NCI-H345 (cell line): ENCODE data around the gene MAP4.
"Not testable (repeated sequence)": the region's sequence is repeated elsewhere in the genome, so short reads cannot be mapped to it uniquely, and the experiment has no call there.

Experiments used
- DNase-seq: peaks from one replicate; lab custom pipeline; 2025; lab: John Stamatoyannopoulos, UW

MAP4 gene, protein sequence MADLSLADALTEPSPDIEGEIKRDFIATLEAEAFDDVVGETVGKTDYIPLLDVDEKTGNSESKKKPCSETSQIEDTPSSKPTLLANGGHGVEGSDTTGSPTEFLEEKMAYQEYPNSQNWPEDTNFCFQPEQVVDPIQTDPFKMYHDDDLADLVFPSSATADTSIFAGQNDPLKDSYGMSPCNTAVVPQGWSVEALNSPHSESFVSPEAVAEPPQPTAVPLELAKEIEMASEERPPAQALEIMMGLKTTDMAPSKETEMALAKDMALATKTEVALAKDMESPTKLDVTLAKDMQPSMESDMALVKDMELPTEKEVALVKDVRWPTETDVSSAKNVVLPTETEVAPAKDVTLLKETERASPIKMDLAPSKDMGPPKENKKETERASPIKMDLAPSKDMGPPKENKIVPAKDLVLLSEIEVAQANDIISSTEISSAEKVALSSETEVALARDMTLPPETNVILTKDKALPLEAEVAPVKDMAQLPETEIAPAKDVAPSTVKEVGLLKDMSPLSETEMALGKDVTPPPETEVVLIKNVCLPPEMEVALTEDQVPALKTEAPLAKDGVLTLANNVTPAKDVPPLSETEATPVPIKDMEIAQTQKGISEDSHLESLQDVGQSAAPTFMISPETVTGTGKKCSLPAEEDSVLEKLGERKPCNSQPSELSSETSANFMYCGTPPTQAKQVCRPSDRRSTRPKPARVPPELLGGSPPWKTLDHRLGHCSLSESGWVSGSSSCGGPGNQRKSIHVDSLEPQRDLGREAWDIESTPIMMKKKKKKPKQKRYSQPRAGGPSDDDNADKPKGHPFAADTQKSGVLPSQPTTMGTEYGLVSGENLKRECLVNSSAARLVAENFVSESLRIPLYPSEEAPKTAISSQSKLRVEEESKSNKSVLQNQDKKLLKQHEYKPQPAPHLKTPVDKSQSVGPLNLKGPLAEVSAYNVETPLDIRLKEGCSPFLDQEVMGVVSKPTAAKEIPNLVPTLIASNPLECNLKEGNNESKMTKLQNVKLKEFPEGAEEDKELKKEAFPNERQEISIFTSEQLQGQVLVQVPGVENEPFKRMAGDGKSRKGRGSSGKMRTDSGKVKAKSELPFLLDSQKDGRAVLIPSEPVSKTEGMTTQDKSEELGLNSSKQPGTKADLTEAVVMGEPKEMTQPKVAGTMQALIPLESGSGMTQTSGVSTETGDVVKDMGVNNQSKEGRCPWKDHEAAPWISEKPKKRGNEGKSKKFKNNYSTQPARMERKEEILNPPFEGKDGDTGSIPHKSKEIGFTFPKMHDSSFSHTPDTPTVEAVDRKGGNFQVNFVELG (N-terminal part only)

GRCh38 chr3:48016301-48016973, at the start of gene MAP4:
MAP4 (minus strand) TSS chr3:48016416; CDS start chr3:47998860, 17,556 bp downstream.
- no peak for DNase-seq

- DNase-seq: no peak
These were observed 48.8 kb upstream of the MAP4 start for GRCh38 chr3:48065035-48065434.

GRCh38 chr3:48064292-48064829, 48.1 kb upstream of the MAP4 start:
- DNase-seq: no peak

DNA sequence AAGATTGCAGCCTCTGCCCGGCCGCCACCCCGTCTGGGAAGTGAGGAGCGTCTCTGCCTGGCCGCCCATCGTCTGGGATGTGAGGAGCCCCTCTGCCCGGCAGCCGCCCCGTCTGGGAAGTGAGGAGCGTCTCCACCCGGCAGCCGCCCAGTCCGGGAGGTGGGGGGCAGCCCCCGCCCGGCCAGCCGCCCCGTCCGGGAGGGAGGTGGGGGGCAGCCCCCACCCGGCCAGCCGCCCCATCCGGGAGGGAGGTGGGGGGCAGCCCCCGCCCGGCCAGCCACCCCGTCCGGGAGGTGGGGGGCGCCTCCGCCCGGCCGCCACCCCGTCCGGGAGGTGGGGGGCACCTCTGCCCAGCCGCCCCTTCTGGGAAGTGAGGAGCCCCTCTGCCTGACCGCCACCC, 45.4 kb upstream of the MAP4 start:
- not testable (repeated sequence) for DNase-seq

GRCh38 chr3:48058091-48058490, 41.9 kb upstream of the MAP4 start:
- no peak for DNase-seq

DNA sequence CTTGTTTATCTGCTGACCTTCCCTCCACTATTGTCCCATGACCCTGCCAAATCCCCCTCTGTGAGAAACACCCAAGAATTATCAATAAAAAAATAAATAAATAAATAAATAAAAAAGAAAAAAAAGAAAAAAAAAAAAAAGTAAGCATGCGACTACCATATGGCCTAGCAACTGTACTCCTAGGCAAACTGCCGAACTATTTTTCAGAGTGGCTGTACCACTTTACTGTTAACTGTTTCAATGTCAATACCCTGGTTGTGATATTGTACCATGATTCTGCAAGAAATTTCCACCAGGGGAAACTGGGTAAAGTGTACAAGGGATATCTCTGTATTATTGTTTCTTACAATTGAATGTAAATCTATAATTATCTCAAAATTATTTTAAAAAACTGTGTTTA, 41.3 kb upstream of the MAP4 start:
- DNase-seq: no peak

DNA sequence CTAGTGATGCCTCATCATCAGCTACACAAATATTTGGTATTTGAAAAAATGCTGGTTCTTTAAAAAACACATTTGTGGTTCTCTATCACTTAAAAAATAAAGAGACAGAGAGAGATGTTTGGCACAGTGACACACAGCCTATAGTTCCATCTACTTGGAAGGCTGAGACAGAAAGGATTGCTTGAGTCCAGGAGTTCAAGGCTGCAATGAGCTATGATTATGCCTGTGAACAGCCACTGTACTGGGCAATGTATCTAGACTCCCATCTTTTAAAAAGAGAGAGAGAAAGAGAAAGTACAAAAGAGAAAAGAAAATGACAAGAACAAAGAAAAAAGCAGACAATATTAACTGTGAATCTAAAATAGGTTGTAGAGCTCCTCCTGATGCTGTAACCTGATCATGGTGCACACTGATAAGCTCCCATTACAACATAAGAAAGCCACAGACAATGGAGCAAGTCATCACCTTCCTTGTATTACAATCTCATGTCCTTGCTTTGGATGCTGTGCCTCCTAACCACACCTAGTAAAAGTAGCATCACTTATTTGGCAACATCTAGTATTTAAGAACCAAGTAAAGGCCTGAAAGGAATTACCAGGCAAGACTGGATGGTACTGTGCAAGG, 31.7 kb upstream of the MAP4 start:
- DNase-seq: no peak

DNA sequence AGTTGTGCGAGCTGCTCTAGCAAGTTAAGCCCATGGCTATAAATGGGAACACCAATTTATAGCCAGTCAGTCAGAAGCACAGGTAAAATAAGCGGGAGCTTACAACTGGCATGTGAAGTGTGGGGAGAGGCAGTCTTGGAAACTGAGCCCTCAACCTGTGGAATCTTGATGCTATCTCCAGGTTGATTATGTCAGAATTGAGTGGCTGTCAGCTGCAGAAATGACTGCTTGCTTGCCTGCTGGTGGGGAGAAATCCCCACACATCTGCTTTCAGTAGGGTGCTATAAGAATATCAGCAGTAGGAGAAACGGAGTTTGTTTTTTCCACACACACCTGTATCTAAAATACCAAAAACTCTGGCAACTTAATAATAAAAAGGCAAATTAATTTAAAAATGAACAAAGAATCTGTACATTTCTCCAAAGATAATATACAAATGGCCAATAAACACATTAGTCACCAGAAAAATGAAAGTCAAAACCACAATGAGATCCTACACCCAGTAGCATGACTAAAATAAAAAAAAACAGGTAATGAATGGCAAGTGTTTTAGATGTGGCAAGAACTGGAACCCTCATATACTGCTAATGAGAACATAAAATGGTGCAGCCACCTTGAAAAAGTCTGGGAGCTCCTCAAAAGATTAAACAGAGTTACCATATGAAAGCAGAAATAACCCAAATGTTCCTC, 26.0 kb upstream of the MAP4 start:
- no peak for DNase-seq

DNA sequence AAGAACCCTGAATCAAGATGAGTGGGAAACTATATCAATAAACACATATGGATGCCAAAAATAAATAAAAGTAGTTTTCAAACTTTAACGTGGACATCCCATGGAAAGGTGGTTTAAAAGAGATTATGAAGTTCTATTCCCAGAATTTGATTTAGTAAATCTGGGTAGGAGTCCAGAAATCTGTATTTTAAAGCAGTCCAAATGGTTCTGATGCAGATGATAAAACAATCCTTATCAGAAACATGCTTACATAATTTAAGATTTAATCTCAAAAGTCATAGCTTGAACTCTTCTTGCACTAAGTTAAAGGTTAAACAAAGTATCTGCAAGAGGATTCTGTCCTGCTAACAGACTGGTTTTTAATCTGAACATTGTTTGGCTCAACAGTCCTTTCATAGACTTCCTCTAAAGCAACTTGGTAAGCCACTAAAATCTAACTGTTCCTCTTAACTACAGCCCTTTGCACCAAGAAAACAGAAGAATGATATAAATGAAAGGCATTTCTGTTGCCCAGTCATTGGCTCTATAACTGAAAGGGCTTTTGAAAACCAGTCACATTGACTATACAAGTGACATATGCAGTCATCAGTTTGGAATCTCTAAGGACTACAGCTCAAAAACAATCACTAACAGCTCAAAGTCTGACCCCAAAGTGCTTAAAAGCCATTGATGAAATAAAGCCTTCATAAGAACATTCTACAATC, 23.4 kb upstream of the MAP4 start:
- DNase-seq: no peak

GRCh38 chr3:48038971-48039481, 22.8 kb upstream of the MAP4 start:
- DNase-seq: no peak

GRCh38 chr3:48034000-48034516, 17.8 kb upstream of the MAP4 start:
- DNase-seq: no peak

- DNase-seq: no peak
These were observed 14.0 kb upstream of the MAP4 start for GRCh38 chr3:48030188-48030587.

DNA sequence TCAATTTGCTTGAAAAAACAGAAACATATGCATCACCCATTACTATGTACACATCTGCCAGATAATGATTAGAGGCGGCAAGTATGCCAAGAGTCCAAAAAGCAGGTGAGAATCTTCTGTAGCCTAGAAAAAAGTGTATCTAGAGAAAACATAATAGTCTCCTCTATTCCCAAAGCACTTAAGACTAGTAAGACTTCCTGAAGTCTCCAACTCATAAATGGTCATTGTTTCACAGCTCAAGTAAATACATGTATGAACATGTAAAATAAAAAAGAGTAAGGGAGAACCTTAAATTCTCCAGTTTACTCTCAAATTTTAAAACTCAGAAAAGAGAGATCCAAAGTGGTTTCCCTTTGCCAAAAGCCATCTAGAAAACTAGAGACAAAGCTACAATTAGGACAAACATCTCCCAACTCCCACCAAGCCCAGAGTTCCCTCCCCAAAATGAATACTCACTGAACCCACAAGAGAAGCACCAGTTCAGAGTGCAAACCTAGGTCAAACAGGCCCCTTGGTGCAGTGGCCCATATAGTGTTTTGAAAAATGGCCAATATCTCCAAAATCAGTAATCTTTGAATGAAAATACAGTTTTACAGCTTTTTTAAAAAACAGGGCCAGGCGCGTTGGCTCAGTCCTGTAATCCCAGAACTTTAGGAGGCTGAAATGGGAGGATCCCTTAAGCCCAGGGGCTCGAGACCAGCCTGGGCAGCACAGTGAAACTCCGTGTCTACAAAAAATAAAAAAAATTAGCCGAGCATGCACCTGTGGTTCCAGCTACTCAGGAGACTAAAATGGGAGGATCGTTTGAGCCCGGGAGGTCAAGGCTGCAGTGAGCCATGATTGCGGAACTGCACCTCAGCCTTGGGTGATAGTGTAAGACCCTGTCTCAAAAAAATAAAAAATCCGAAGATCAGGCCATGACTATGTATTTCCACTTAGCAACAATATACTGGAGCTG, 11.0 kb upstream of the MAP4 start:
- DNase-seq: no peak

- no peak for DNase-seq
These were observed 9.9 kb upstream of the MAP4 start for GRCh38 chr3:48026098-48026497.

DNA sequence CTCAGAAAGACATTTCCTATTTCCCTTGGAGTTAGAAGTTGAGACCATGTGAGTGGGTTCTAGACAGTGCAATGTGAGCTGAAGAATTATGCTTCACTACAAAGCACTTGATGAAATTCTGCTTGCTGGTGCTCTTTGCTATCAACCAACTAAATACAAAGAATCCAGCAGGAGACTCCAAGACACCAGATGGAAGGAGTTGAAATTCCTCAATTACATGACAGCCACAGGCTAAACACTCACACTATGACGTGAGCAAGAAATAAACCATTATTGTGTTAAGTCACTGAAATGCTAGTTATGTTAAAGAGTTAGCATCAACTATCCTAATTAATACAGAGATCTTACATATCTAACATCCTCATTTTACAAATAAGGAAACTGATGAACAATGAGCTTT, 8.2 kb upstream of the MAP4 start:
- DNase-seq: no peak

GRCh38 chr3:48023377-48023776, 7.2 kb upstream of the MAP4 start:
- DNase-seq: no peak

DNA sequence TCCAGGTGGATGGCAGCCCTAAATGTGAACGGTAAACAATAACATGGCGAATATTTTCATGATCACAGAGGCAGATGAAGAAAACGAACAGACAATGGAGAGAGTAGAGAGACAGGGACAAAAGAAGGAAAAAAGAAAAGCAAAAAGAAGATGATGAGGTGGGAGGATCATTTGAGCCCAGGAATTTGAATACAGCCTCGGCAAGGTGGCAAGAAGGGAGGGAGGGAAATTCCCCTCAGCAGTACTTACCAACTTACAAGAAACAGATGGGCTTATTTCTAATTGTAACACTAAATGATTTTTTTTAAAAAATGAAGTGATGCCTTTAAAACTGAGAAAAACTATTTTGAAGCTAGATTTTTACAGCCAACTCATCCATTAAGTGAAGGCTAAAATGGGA, 6.0 kb upstream of the MAP4 start:
- no peak for DNase-seq

DNA sequence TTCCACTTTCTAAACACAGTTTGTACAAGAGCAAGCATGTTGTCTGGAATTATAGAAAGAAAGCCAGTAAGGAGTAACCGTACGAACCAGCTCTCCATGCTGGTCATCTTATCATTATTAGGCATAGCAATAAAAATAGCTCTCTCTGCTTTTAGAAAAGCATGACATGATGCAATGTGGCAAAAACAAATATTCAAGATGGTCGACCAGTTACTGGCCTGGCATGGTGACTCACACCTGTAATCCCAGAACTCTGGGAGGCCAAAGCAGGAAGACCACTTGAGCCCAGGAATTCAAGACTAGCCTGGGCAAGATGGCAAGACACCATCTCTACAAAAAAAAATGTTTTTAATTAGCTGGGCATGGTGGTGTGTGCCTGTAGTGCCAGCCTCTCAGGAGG, 2.6 kb upstream of the MAP4 start:
- DNase-seq: no peak
